Astrocyte (in vitro differentiated cells and primary cell): ENCODE results near the gene MYOG.

ENCODE experiments used
- EZH2 ChIP-seq: IDR thresholded peaks from 2 replicates; pipeline ENCODE4 v1.6.1; 2012; ENCODE audit warnings: mild to moderate bottlenecking, low read length, inconsistent platforms; ENCODE audit not compliant: insufficient read depth
- TF ChIP-seq, protein P1 (sequence below): IDR thresholded peaks from 2 replicates; pipeline ENCODE4 v1.5.1; 2011; ENCODE audit warnings: low read depth, mild to moderate bottlenecking, inconsistent platforms, low read length, moderate library complexity; ENCODE audit not compliant: insufficient read depth

- TF ChIP-seq, protein P1, sequence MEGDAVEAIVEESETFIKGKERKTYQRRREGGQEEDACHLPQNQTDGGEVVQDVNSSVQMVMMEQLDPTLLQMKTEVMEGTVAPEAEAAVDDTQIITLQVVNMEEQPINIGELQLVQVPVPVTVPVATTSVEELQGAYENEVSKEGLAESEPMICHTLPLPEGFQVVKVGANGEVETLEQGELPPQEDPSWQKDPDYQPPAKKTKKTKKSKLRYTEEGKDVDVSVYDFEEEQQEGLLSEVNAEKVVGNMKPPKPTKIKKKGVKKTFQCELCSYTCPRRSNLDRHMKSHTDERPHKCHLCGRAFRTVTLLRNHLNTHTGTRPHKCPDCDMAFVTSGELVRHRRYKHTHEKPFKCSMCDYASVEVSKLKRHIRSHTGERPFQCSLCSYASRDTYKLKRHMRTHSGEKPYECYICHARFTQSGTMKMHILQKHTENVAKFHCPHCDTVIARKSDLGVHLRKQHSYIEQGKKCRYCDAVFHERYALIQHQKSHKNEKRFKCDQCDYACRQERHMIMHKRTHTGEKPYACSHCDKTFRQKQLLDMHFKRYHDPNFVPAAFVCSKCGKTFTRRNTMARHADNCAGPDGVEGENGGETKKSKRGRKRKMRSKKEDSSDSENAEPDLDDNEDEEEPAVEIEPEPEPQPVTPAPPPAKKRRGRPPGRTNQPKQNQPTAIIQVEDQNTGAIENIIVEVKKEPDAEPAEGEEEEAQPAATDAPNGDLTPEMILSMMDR = no peak
- TF ChIP-seq EZH2 = no peak
Measured at GRCh38 chr1:203089651-203090045, 3.8 kb upstream of the MYOG start.
